ENCODE results near the gene HS3ST5. TPM values are rescaled to one million over a fixed set of nuclear protein-coding genes. Genes with fewer than 3 reads are reported as not detected.
"Not testable (repeated sequence)": the region's sequence is repeated elsewhere in the genome, so short reads cannot be mapped to it uniquely, and the experiment has no call there.

The HS3ST5 gene
- total RNA-seq, 1 experiment from 2014 or later: 0.09 TPM

DNA sequence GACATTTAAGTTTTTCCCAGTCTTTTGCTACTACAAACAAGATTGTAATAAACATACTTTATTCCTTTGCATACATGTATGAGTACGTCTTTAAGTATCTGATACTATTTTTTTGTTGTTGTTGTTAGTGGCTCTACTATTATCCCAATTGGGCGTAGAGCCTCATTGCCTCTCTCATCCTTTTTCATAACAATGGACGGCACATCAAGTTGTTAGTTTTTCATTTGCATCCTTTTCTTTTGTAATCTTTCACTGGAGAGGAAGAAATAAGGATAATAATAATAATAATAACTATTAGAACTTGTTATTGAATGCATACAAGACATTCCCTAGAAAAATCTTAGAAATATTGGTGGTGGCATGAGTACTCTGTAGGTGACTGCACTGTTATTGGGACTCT, 23.1 kb downstream of the HS3ST5 start:
- no peak overlapping the region for H3K4me2 ChIP-seq

GRCh38 chr6:114315831-114316595, 26.8 kb downstream of the HS3ST5 start:
- H3K4me1 ChIP-seq (replicated peaks; ENCODE audit: insufficient read depth): no peaks in the 10 kb centered on the region
- no TSS peak for BruUV-seq (replicated peaks)
- no peaks in the 10 kb centered on the region for H4K20me1 ChIP-seq (ENCODE audit: insufficient read depth)
- no peaks in the 10 kb centered on the region for H3K9me3 ChIP-seq (ENCODE audit: insufficient read depth, low read depth)
- ChIA-PET CTCF (no interaction called here), POLR2A (ENCODE audit: unreplicated experiment) (interaction anchor here (0.7 kb wide), 1 partner anchor 424 kb away, joined by 4 read pairs; no protein-coding TSS in a partner anchor)
- H3K79me2 ChIP-seq (ENCODE audit: low read depth): no peaks in the 10 kb centered on the region
- H3K36me3 ChIP-seq (ENCODE audit: low read depth): no peaks in the 10 kb centered on the region
- no peaks in the 10 kb centered on the region for H3K9me2 ChIP-seq (ENCODE audit: insufficient read depth)
- no peak overlapping the region for H3K4me3 ChIP-seq
- DNase-seq: no peak
- H3F3A ChIP-seq (ENCODE audit: insufficient read depth, low read depth): no peaks in the 10 kb centered on the region
- no peak overlapping the region for H3K27ac ChIP-seq
- no peak overlapping the region for H2AFZ ChIP-seq
- TF ChIP-seq CTCF (conservative IDR thresholded peaks at IDR 0.05) (no peak), EZH2 (IDR thresholded peaks at IDR 0.05; ENCODE audit: low read depth) (no peak)
- H3K27me3 ChIP-seq (ENCODE audit: insufficient read depth, low read depth): no peaks in the 10 kb centered on the region
- no peak overlapping the region for H3K4me2 ChIP-seq
- intact Hi-C loops (cut with micrococcal nuclease; ENCODE audit: unreplicated experiment): no loop called here

More for the DNA sequence above, 23.1 kb downstream of the HS3ST5 start:
- Histone ChIP-seq H2AFZ (no peak overlapping the region), H3K79me2 (ENCODE audit: low read depth) (no peaks in the 10 kb centered on the region), H3K27ac (no peak overlapping the region), H3K9me2 (ENCODE audit: insufficient read depth) (no peaks in the 10 kb centered on the region), H3K36me3 (ENCODE audit: low read depth) (no peaks in the 10 kb centered on the region), H3K9me3 (ENCODE audit: insufficient read depth, low read depth) (no peaks in the 10 kb centered on the region), H3K27me3 (ENCODE audit: insufficient read depth, low read depth) (no peaks in the 10 kb centered on the region), H3K4me3 (no peak overlapping the region), H3F3A (ENCODE audit: insufficient read depth, low read depth) (no peaks in the 10 kb centered on the region), H4K20me1 (ENCODE audit: insufficient read depth) (no peaks in the 10 kb centered on the region), H3K4me1 (replicated peaks; ENCODE audit: insufficient read depth) (no peaks in the 10 kb centered on the region)
- no peak for DNase-seq
- TF ChIP-seq EZH2 (IDR thresholded peaks at IDR 0.05; ENCODE audit: low read depth) (no peak), CTCF (conservative IDR thresholded peaks at IDR 0.05) (no peak)
- POLR2A ChIA-PET (ENCODE audit: unreplicated experiment): interaction anchor here (0.7 kb wide), 1 partner anchor 43 kb away, joined by 3 read pairs; no protein-coding TSS in a partner anchor
- intact Hi-C loops (cut with micrococcal nuclease; ENCODE audit: unreplicated experiment): no loop called here
- no TSS peak for BruUV-seq (replicated peaks)
- CTCF ChIA-PET: no interaction called here

GRCh38 chr6:114313816-114314215, 29.0 kb downstream of the HS3ST5 start:
- H3K4me1 ChIP-seq (replicated peaks; ENCODE audit: insufficient read depth); H3K4me2 ChIP-seq; H3K9me2 ChIP-seq (ENCODE audit: insufficient read depth); POLR2A ChIA-PET (ENCODE audit: unreplicated experiment); H3K4me3 ChIP-seq; H3K27ac ChIP-seq; H4K20me1 ChIP-seq (ENCODE audit: insufficient read depth); H3K9me3 ChIP-seq (ENCODE audit: insufficient read depth, low read depth); intact Hi-C loops (cut with micrococcal nuclease; ENCODE audit: unreplicated experiment); H3K27me3 ChIP-seq (ENCODE audit: insufficient read depth, low read depth); H3K79me2 ChIP-seq (ENCODE audit: low read depth); DNase-seq; BruUV-seq (replicated peaks); H2AFZ ChIP-seq; H3K36me3 ChIP-seq (ENCODE audit: low read depth); CTCF ChIA-PET; H3F3A ChIP-seq (ENCODE audit: insufficient read depth, low read depth): not testable (repeated sequence)

DNA sequence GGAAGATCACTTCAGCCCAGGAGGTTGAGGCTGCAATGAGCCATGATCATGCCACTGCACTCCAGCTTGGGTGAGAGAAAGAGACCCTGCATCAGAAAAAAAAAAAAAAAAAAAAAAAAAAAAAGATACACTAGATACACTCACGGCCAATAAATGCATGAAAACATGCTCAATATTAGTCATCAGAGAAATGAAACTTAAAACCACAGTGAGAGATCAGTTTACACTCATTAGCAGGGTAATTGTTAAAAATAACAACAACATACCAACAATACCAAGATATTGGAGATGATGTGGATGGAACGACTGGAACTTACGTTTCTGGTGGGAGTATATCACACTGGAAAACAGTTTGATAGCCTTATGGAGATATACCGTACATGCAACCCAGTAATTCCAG, 29.9 kb downstream of the HS3ST5 start:
- H3F3A ChIP-seq (ENCODE audit: insufficient read depth, low read depth): no peaks in the 10 kb centered on the region
- POLR2A ChIA-PET (ENCODE audit: unreplicated experiment): no interaction called here
- H3K79me2 ChIP-seq (ENCODE audit: low read depth): no peaks in the 10 kb centered on the region
- no peak for TF ChIP-seq CTCF (conservative IDR thresholded peaks at IDR 0.05)
- no peak for TF ChIP-seq EZH2 (IDR thresholded peaks at IDR 0.05; ENCODE audit: low read depth)
- H3K4me3 ChIP-seq: no peak overlapping the region
- no peaks in the 10 kb centered on the region for H3K9me3 ChIP-seq (ENCODE audit: insufficient read depth, low read depth)
- H3K9me2 ChIP-seq (ENCODE audit: insufficient read depth): no peaks in the 10 kb centered on the region
- CTCF ChIA-PET: no interaction called here
- no peaks in the 10 kb centered on the region for H3K4me1 ChIP-seq (replicated peaks; ENCODE audit: insufficient read depth)
- no peak overlapping the region for H2AFZ ChIP-seq
- BruUV-seq (replicated peaks): no TSS peak
- DNase-seq: no peak
- no peaks in the 10 kb centered on the region for H3K27me3 ChIP-seq (ENCODE audit: insufficient read depth, low read depth)
- no peak overlapping the region for H3K4me2 ChIP-seq
- H3K36me3 ChIP-seq (ENCODE audit: low read depth): no peaks in the 10 kb centered on the region
- intact Hi-C loops (cut with micrococcal nuclease; ENCODE audit: unreplicated experiment): no loop called here
- H4K20me1 ChIP-seq (ENCODE audit: insufficient read depth): no peaks in the 10 kb centered on the region
- no peak overlapping the region for H3K27ac ChIP-seq

Measured in PC-9 (cell line).